ENCODE measurements around the gene THY1.

The THY1 gene

GRCh38 chr11:119368121-119369034, 54.6 kb downstream of the THY1 start:
- DNase-seq (ENCODE audit: low read depth) = no peak

GRCh38 chr11:119367661-119368120, 55.3 kb downstream of the THY1 start:
- no peak for DNase-seq (ENCODE audit: low read depth)

All from HS-5 (cell line).